Measurements from ENCODE around the gene EPN1. TPM values are rescaled to one million over a fixed set of nuclear protein-coding genes. Genes with fewer than 3 reads are reported as not detected.

The EPN1 gene
- total and polyA plus RNA-seq, 9 of the 15 experiments (the other 6 are each of a cell fraction or from before 2014, with no cell fraction given), result 0.08 to 138 (median 12.7) TPM

- TF ChIP-seq, protein P1, sequence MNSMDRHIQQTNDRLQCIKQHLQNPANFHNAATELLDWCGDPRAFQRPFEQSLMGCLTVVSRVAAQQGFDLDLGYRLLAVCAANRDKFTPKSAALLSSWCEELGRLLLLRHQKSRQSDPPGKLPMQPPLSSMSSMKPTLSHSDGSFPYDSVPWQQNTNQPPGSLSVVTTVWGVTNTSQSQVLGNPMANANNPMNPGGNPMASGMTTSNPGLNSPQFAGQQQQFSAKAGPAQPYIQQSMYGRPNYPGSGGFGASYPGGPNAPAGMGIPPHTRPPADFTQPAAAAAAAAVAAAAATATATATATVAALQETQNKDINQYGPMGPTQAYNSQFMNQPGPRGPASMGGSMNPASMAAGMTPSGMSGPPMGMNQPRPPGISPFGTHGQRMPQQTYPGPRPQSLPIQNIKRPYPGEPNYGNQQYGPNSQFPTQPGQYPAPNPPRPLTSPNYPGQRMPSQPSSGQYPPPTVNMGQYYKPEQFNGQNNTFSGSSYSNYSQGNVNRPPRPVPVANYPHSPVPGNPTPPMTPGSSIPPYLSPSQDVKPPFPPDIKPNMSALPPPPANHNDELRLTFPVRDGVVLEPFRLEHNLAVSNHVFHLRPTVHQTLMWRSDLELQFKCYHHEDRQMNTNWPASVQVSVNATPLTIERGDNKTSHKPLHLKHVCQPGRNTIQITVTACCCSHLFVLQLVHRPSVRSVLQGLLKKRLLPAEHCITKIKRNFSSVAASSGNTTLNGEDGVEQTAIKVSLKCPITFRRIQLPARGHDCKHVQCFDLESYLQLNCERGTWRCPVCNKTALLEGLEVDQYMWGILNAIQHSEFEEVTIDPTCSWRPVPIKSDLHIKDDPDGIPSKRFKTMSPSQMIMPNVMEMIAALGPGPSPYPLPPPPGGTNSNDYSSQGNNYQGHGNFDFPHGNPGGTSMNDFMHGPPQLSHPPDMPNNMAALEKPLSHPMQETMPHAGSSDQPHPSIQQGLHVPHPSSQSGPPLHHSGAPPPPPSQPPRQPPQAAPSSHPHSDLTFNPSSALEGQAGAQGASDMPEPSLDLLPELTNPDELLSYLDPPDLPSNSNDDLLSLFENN (IDR thresholded peaks at IDR 0.05; ENCODE audit: low read depth in 2 of 2, low read length in 2 of 2), result no peak
- TF ChIP-seq DNMT1 (IDR thresholded peaks at IDR 0.05) (no peak), STAT5A (IDR thresholded peaks at IDR 0.05; ENCODE audit: borderline replicate concordance, low read length) (no peak), ZBTB7A (IDR thresholded peaks at IDR 0.05; ENCODE audit: borderline replicate concordance, control insufficient read depth, low read depth, low read length) (peak; percentile 93), MECOM (CRISPR knock-in tag; IDR thresholded peaks at IDR 0.05) (no peak), PATZ1 (CRISPR knock-in tag; IDR thresholded peaks at IDR 0.05; ENCODE audit: borderline replicate concordance) (no peak), ZBED1 (IDR thresholded peaks at IDR 0.05) (0 out of 2 replicates have a peak, but pooled peaks have one; percentile 48), MCM3 (IDR thresholded peaks at IDR 0.05) (no peak), TBP (optimal IDR thresholded peaks at IDR 0.05; ENCODE audit: low read depth, low read length) (peak; percentile 62), ZBTB11 (CRISPR knock-in tag; IDR thresholded peaks at IDR 0.05) (peak; percentile 91 to 99 (median 96)), TCF7L2 (IDR thresholded peaks at IDR 0.05; ENCODE audit: low read depth, low read length) (no peak), CHCHD3 (CRISPR knock-in tag; IDR thresholded peaks at IDR 0.05) (no peak)
- TF ChIP-seq, protein P2, sequence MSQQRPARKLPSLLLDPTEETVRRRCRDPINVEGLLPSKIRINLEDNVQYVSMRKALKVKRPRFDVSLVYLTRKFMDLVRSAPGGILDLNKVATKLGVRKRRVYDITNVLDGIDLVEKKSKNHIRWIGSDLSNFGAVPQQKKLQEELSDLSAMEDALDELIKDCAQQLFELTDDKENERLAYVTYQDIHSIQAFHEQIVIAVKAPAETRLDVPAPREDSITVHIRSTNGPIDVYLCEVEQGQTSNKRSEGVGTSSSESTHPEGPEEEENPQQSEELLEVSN (IDR thresholded peaks at IDR 0.05; ENCODE audit: borderline replicate concordance in 1 of 2, extremely low read depth in 1 of 2, insufficient read depth in 1 of 2, insufficient read length in 1 of 2, low read depth in 1 of 2, low read length in 1 of 2, poor library complexity in 1 of 2, severe bottlenecking in 1 of 2), result peak in 1 of 2 experiments; percentile 87
Measured at GRCh38 chr19:55640577-55641425, 34.2 kb upstream of the EPN1 start, which contains the start of gene ZNF580 (continued).
